ENCODE results near the gene TFDP2. TPM values are rescaled to one million over a fixed set of nuclear protein-coding genes. Genes with fewer than 3 reads are reported as not detected.
A peak's percentile ranks its signal among the peaks of the same experiment; 100 is the strongest.

The TFDP2 gene
- polyA plus RNA-seq, 4 donors: 21.9 to 50.5 (median 31.9) TPM

GRCh38 chr3:141942006-141942405, 207.3 kb downstream of the TFDP2 start:
- peaks cover 0 to 22% (median 0%) of the 10 kb centered on the region in 3 donors for H3K36me3 ChIP-seq (ENCODE audit: control insufficient read depth in 3 of 3, insufficient read depth in 2 of 3, low read depth in 1 of 3, low read length in 3 of 3)
- 17 to 68% (median 33%) methylated on average over 8 of the region's 8 CpGs for WGBS, 3 donors
- H3K9me3 ChIP-seq (ENCODE audit: control insufficient read depth in 2 of 2, insufficient read depth in 1 of 2, low read depth in 1 of 2, low read length in 1 of 2): peaks cover 0 to 30% of the 10 kb centered on the region in 2 donors
- FAIRE-seq: no peak
- peak; percentile 91 to 97 for DNase-seq
- H3K27ac ChIP-seq (ENCODE audit: low read depth in 1 of 3, low read length in 2 of 3): peak overlapping the region; percentile 85 to 91 (median 91)
- no peak overlapping the region for H3K4me3 ChIP-seq (ENCODE audit: low read depth in 1 of 3, low read length in 3 of 3)
- no peaks in the 10 kb centered on the region for H3K27me3 ChIP-seq (ENCODE audit: control insufficient read depth in 3 of 3, insufficient read depth in 3 of 3, low read length in 3 of 3)
- peaks cover 0 to 49% (median 0%) of the 10 kb centered on the region in 3 donors for H3K4me1 ChIP-seq (ENCODE audit: control insufficient read depth in 3 of 3, insufficient read depth in 2 of 3, low read depth in 1 of 3, low read length in 2 of 3)

GRCh38 chr3:141941093-141941492, 208.3 kb downstream of the TFDP2 start:
- peak; percentile 63 to 92 for DNase-seq
- 11 to 40% (median 22%) methylated on average over 8 of the region's 8 CpGs for WGBS, 3 donors
- peak overlapping the region in 1 of 3 donors; percentile 43 for H3K4me3 ChIP-seq (ENCODE audit: low read depth in 1 of 3, low read length in 3 of 3)
- peaks cover 0 to 43% (median 0%) of the 10 kb centered on the region in 3 donors for H3K4me1 ChIP-seq (ENCODE audit: control insufficient read depth in 3 of 3, insufficient read depth in 2 of 3, low read depth in 1 of 3, low read length in 2 of 3)
- H3K27me3 ChIP-seq (ENCODE audit: control insufficient read depth in 3 of 3, insufficient read depth in 3 of 3, low read length in 3 of 3): no peaks in the 10 kb centered on the region
- peak overlapping the region; percentile 85 to 91 (median 91) for H3K27ac ChIP-seq (ENCODE audit: low read depth in 1 of 3, low read length in 2 of 3)
- peaks cover 0 to 21% (median 0%) of the 10 kb centered on the region in 3 donors for H3K36me3 ChIP-seq (ENCODE audit: control insufficient read depth in 3 of 3, insufficient read depth in 2 of 3, low read depth in 1 of 3, low read length in 3 of 3)
- FAIRE-seq: no peak
- peaks cover 0 to 30% of the 10 kb centered on the region in 2 donors for H3K9me3 ChIP-seq (ENCODE audit: control insufficient read depth in 2 of 2, insufficient read depth in 1 of 2, low read depth in 1 of 2, low read length in 1 of 2)

GRCh38 chr3:141940194-141940776, 209.1 kb downstream of the TFDP2 start:
- WGBS, 3 donors: 16 to 44% (median 21%) methylated on average over 12 of the region's 12 CpGs
- H3K36me3 ChIP-seq (ENCODE audit: control insufficient read depth in 3 of 3, insufficient read depth in 2 of 3, low read depth in 1 of 3, low read length in 3 of 3): peaks cover 0 to 13% (median 0%) of the 10 kb centered on the region in 3 donors
- no peaks in the 10 kb centered on the region for H3K27me3 ChIP-seq (ENCODE audit: control insufficient read depth in 3 of 3, insufficient read depth in 3 of 3, low read length in 3 of 3)
- H3K4me3 ChIP-seq (ENCODE audit: low read depth in 1 of 3, low read length in 3 of 3): peak overlapping the region in 1 of 3 donors; percentile 43
- FAIRE-seq (no peak), DNase-seq (peak; percentile 91 to 96)
- peaks cover 0 to 30% of the 10 kb centered on the region in 2 donors for H3K9me3 ChIP-seq (ENCODE audit: control insufficient read depth in 2 of 2, insufficient read depth in 1 of 2, low read depth in 1 of 2, low read length in 1 of 2)
- H3K27ac ChIP-seq (ENCODE audit: low read depth in 1 of 3, low read length in 2 of 3): peak overlapping the region; percentile 85 to 91 (median 91)
- H3K4me1 ChIP-seq (ENCODE audit: control insufficient read depth in 3 of 3, insufficient read depth in 2 of 3, low read depth in 1 of 3, low read length in 2 of 3): peaks cover 0 to 39% (median 0%) of the 10 kb centered on the region in 3 donors

- Histone ChIP-seq H3K36me3 (ENCODE audit: control insufficient read depth in 3 of 3, insufficient read depth in 2 of 3, low read depth in 1 of 3, low read length in 3 of 3) (peaks cover 0 to 13% (median 0%) of the 10 kb centered on the region in 3 donors), H3K4me3 (ENCODE audit: low read depth in 1 of 3, low read length in 3 of 3) (no peak overlapping the region), H3K27ac (ENCODE audit: low read depth in 1 of 3, low read length in 2 of 3) (peak overlapping the region; percentile 72 to 91 (median 91)), H3K4me1 (ENCODE audit: control insufficient read depth in 3 of 3, insufficient read depth in 2 of 3, low read depth in 1 of 3, low read length in 2 of 3) (peaks cover 0 to 44% (median 0%) of the 10 kb centered on the region in 3 donors), H3K27me3 (ENCODE audit: control insufficient read depth in 3 of 3, insufficient read depth in 3 of 3, low read length in 3 of 3) (no peaks in the 10 kb centered on the region), H3K9me3 (ENCODE audit: control insufficient read depth in 2 of 2, insufficient read depth in 1 of 2, low read depth in 1 of 2, low read length in 1 of 2) (peaks cover 0 to 30% of the 10 kb centered on the region in 2 donors)
- 38 to 68% (median 48%) methylated on average over 4 of the region's 4 CpGs for WGBS, 3 donors
- DNase-seq: no peak
- FAIRE-seq: no peak
Measured at GRCh38 chr3:141939759-141940158, 209.6 kb downstream of the TFDP2 start.

GRCh38 chr3:141938011-141938500, 211.3 kb downstream of the TFDP2 start:
- Histone ChIP-seq H3K9me3 (ENCODE audit: control insufficient read depth in 2 of 2, insufficient read depth in 1 of 2, low read depth in 1 of 2, low read length in 1 of 2) (peaks cover 0 to 19% of the 10 kb centered on the region in 2 donors), H3K4me3 (ENCODE audit: low read depth in 1 of 3, low read length in 3 of 3) (no peak overlapping the region), H3K27me3 (ENCODE audit: control insufficient read depth in 3 of 3, insufficient read depth in 3 of 3, low read length in 3 of 3) (no peaks in the 10 kb centered on the region), H3K4me1 (ENCODE audit: control insufficient read depth in 3 of 3, insufficient read depth in 2 of 3, low read depth in 1 of 3, low read length in 2 of 3) (peaks cover 0 to 44% (median 0%) of the 10 kb centered on the region in 3 donors), H3K36me3 (ENCODE audit: control insufficient read depth in 3 of 3, insufficient read depth in 2 of 3, low read depth in 1 of 3, low read length in 3 of 3) (peaks cover 0 to 11% (median 0%) of the 10 kb centered on the region in 3 donors), H3K27ac (ENCODE audit: low read depth in 1 of 3, low read length in 2 of 3) (peak overlapping the region in 2 of 3 donors; percentile 73 to 86)
- WGBS, 3 donors: 51 to 79% (median 62%) methylated on average over 19 to 20 of the region's 20 CpGs
- FAIRE-seq (no peak), DNase-seq (no peak)

GRCh38 chr3:141934354-141934753, 215.0 kb downstream of the TFDP2 start:
- Histone ChIP-seq H3K4me1 (ENCODE audit: control insufficient read depth in 3 of 3, insufficient read depth in 2 of 3, low read depth in 1 of 3, low read length in 2 of 3) (peaks cover 0 to 15% (median 0%) of the 10 kb centered on the region in 3 donors), H3K27me3 (ENCODE audit: control insufficient read depth in 3 of 3, insufficient read depth in 3 of 3, low read length in 3 of 3) (no peaks in the 10 kb centered on the region), H3K9me3 (ENCODE audit: control insufficient read depth in 2 of 2, insufficient read depth in 1 of 2, low read depth in 1 of 2, low read length in 1 of 2) (no peaks in the 10 kb centered on the region), H3K27ac (ENCODE audit: low read depth in 1 of 3, low read length in 2 of 3) (no peak overlapping the region), H3K4me3 (ENCODE audit: low read depth in 1 of 3, low read length in 3 of 3) (no peak overlapping the region), H3K36me3 (ENCODE audit: control insufficient read depth in 3 of 3, insufficient read depth in 2 of 3, low read depth in 1 of 3, low read length in 3 of 3) (peaks cover 0 to 9% (median 0%) of the 10 kb centered on the region in 3 donors)
- FAIRE-seq (no peak), DNase-seq (peak in 1 of 2 donors; percentile 48)
- 83 to 91% (median 85%) methylated on average over 4 of the region's 4 CpGs for WGBS, 3 donors

GRCh38 chr3:141933421-141934300, 215.7 kb downstream of the TFDP2 start:
- Histone ChIP-seq H3K27ac (ENCODE audit: low read depth in 1 of 3, low read length in 2 of 3) (no peak overlapping the region), H3K4me3 (ENCODE audit: low read depth in 1 of 3, low read length in 3 of 3) (no peak overlapping the region), H3K9me3 (ENCODE audit: control insufficient read depth in 2 of 2, insufficient read depth in 1 of 2, low read depth in 1 of 2, low read length in 1 of 2) (no peaks in the 10 kb centered on the region), H3K4me1 (ENCODE audit: control insufficient read depth in 3 of 3, insufficient read depth in 2 of 3, low read depth in 1 of 3, low read length in 2 of 3) (peaks cover 0 to 15% (median 0%) of the 10 kb centered on the region in 3 donors), H3K27me3 (ENCODE audit: control insufficient read depth in 3 of 3, insufficient read depth in 3 of 3, low read length in 3 of 3) (no peaks in the 10 kb centered on the region), H3K36me3 (ENCODE audit: control insufficient read depth in 3 of 3, insufficient read depth in 2 of 3, low read depth in 1 of 3, low read length in 3 of 3) (peaks cover 0 to 13% (median 0%) of the 10 kb centered on the region in 3 donors)
- DNase-seq (no peak), FAIRE-seq (no peak)
- 79 to 86% (median 86%) methylated on average over 16 of the region's 16 CpGs for WGBS, 3 donors

- Histone ChIP-seq H3K36me3 (ENCODE audit: control insufficient read depth in 3 of 3, insufficient read depth in 2 of 3, low read depth in 1 of 3, low read length in 3 of 3) (peaks cover 0 to 32% (median 0%) of the 10 kb centered on the region in 3 donors), H3K9me3 (ENCODE audit: control insufficient read depth in 2 of 2, insufficient read depth in 1 of 2, low read depth in 1 of 2, low read length in 1 of 2) (no peaks in the 10 kb centered on the region), H3K4me1 (ENCODE audit: control insufficient read depth in 3 of 3, insufficient read depth in 2 of 3, low read depth in 1 of 3, low read length in 2 of 3) (peaks cover 0 to 6% (median 0%) of the 10 kb centered on the region in 3 donors), H3K27me3 (ENCODE audit: control insufficient read depth in 3 of 3, insufficient read depth in 3 of 3, low read length in 3 of 3) (no peaks in the 10 kb centered on the region), H3K4me3 (ENCODE audit: low read depth in 1 of 3, low read length in 3 of 3) (no peak overlapping the region), H3K27ac (ENCODE audit: low read depth in 1 of 3, low read length in 2 of 3) (no peak overlapping the region)
- FAIRE-seq (no peak), DNase-seq (no peak)
- WGBS, 3 donors: 93 to 96% (median 94%) methylated on average over 4 of the region's 4 CpGs
Measured at GRCh38 chr3:141930801-141931200, 218.5 kb downstream of the TFDP2 start.
